Measurements from ENCODE around the gene TMEM145.

The TMEM145 gene

GRCh38 chr19:42348211-42348610 lies 35.1 kb downstream of the TMEM145 start:
- H4K20me1 ChIP-seq (ENCODE audit: insufficient read depth, low read length, poor library complexity, severe bottlenecking): no peaks in the 10 kb centered on the region
- no peaks in the 10 kb centered on the region for H3K9me3 ChIP-seq (ENCODE audit: insufficient read depth, low read depth, low read length)
- H3K9ac ChIP-seq (ENCODE audit: low read depth, low read length, poor library complexity, severe bottlenecking): no peak overlapping the region
- no peaks in the 10 kb centered on the region for H3K27me3 ChIP-seq (ENCODE audit: insufficient read depth, low read length, poor library complexity, severe bottlenecking)
- H2AFZ ChIP-seq (ENCODE audit: low read length): no peak overlapping the region
- H3K36me3 ChIP-seq (ENCODE audit: insufficient read depth, low read length): peaks cover 7% of the 10 kb centered on the region; the same call in 1 of the 2 replicates
- no peaks in the 10 kb centered on the region for H3K4me1 ChIP-seq (ENCODE audit: insufficient read depth, low read length, poor library complexity, severe bottlenecking)
- H3K4me2 ChIP-seq (ENCODE audit: low read depth, low read length, poor library complexity, severe bottlenecking): no peak overlapping the region
- no peaks in the 10 kb centered on the region for H3K9me2 ChIP-seq (replicated peaks; ENCODE audit: low read depth, low read length)
- no peaks in the 10 kb centered on the region for H3K79me2 ChIP-seq (ENCODE audit: insufficient read depth, low read length)
- TF ChIP-seq EZH2phosphoT487 (IDR thresholded peaks at IDR 0.05; ENCODE audit: borderline replicate concordance): no peak
- no peak for TF ChIP-seq CTCF (conservative IDR thresholded peaks at IDR 0.05; ENCODE audit: low read length)
- no peaks in the 10 kb centered on the region for H3F3A ChIP-seq (ENCODE audit: low read depth)
- H3K4me3 ChIP-seq (ENCODE audit: low read length, poor library complexity, severe bottlenecking): no peak overlapping the region

GRCh38 chr19:42349378-42350107 lies 36.4 kb downstream of the TMEM145 start:
- Histone ChIP-seq H3K4me2 (ENCODE audit: low read depth, low read length, poor library complexity, severe bottlenecking) (no peak overlapping the region), H3K4me1 (ENCODE audit: insufficient read depth, low read length, poor library complexity, severe bottlenecking) (no peaks in the 10 kb centered on the region), H3K36me3 (ENCODE audit: insufficient read depth, low read length) (peaks cover 7% of the 10 kb centered on the region; the same call in 1 of the 2 replicates), H3K9me2 (replicated peaks; ENCODE audit: low read depth, low read length) (no peaks in the 10 kb centered on the region), H3K9me3 (ENCODE audit: insufficient read depth, low read depth, low read length) (no peaks in the 10 kb centered on the region), H3K9ac (ENCODE audit: low read depth, low read length, poor library complexity, severe bottlenecking) (no peak overlapping the region), H4K20me1 (ENCODE audit: insufficient read depth, low read length, poor library complexity, severe bottlenecking) (no peaks in the 10 kb centered on the region), H3F3A (ENCODE audit: low read depth) (no peaks in the 10 kb centered on the region), H2AFZ (ENCODE audit: low read length) (no peak overlapping the region), H3K27me3 (ENCODE audit: insufficient read depth, low read length, poor library complexity, severe bottlenecking) (no peaks in the 10 kb centered on the region), H3K79me2 (ENCODE audit: insufficient read depth, low read length) (no peaks in the 10 kb centered on the region), H3K4me3 (ENCODE audit: low read length, poor library complexity, severe bottlenecking) (no peak overlapping the region)
- no peak for TF ChIP-seq EZH2phosphoT487 (IDR thresholded peaks at IDR 0.05; ENCODE audit: borderline replicate concordance)
- TF ChIP-seq CTCF (conservative IDR thresholded peaks at IDR 0.05; ENCODE audit: low read length): no peak

GRCh38 chr19:42350417-42350816 lies 37.3 kb downstream of the TMEM145 start:
- no peak overlapping the region for H3K9ac ChIP-seq (ENCODE audit: low read depth, low read length, poor library complexity, severe bottlenecking)
- peaks cover 4% of the 10 kb centered on the region; the same call in 1 of the 2 replicates for H3K36me3 ChIP-seq (ENCODE audit: insufficient read depth, low read length)
- H4K20me1 ChIP-seq (ENCODE audit: insufficient read depth, low read length, poor library complexity, severe bottlenecking): no peaks in the 10 kb centered on the region
- TF ChIP-seq CTCF (conservative IDR thresholded peaks at IDR 0.05; ENCODE audit: low read length): no peak
- TF ChIP-seq EZH2phosphoT487 (IDR thresholded peaks at IDR 0.05; ENCODE audit: borderline replicate concordance): no peak
- H3K9me2 ChIP-seq (replicated peaks; ENCODE audit: low read depth, low read length): no peaks in the 10 kb centered on the region
- H2AFZ ChIP-seq (ENCODE audit: low read length): no peak overlapping the region
- H3K9me3 ChIP-seq (ENCODE audit: insufficient read depth, low read depth, low read length): no peaks in the 10 kb centered on the region
- no peaks in the 10 kb centered on the region for H3F3A ChIP-seq (ENCODE audit: low read depth)
- no peaks in the 10 kb centered on the region for H3K4me1 ChIP-seq (ENCODE audit: insufficient read depth, low read length, poor library complexity, severe bottlenecking)
- H3K27me3 ChIP-seq (ENCODE audit: insufficient read depth, low read length, poor library complexity, severe bottlenecking): no peaks in the 10 kb centered on the region
- no peak overlapping the region for H3K4me3 ChIP-seq (ENCODE audit: low read length, poor library complexity, severe bottlenecking)
- no peaks in the 10 kb centered on the region for H3K79me2 ChIP-seq (ENCODE audit: insufficient read depth, low read length)
- H3K4me2 ChIP-seq (ENCODE audit: low read depth, low read length, poor library complexity, severe bottlenecking): no peak overlapping the region

Data from Loucy (cell line).